Activated naive CD8-positive, alpha-beta T cell treated with anti-CD3 and anti-CD28 coated beads, Interleukin-2, amount 10 ng/mL, durations not matched to agents 7 days and 5 days (primary cell): Measurements from ENCODE around the gene FMNL3. TPM values are rescaled to one million over a fixed set of nuclear protein-coding genes. Genes with fewer than 3 reads are reported as not detected.

Source experiments
- ATAC-seq: fragments of 150-1000 bp; cut with Tn5 transposase; one replicate; pipeline ENCODE4 v1.10.0; 2021; ENCODE audit warnings: low read depth, moderate library complexity
- POLR2A ChIA-PET: fragments of 350-600 bp; sonication (Branson Sonifier 250); formaldehyde crosslinking; loops from one replicate; lab custom pipeline; 2021; ENCODE audit warnings: antibody characterized with exemption; lab: Charles Lee
- DNase-seq: peaks from one replicate; pipeline ENCODE4 v3.0.0; 2021
- H3K27ac Mint-ChIP-seq: one replicate; pipeline ENCODE4 v1.8.0; 2022; ENCODE audit warnings: mild to moderate bottlenecking, mixed read lengths
- H3K27me3 Mint-ChIP-seq: one replicate; pipeline ENCODE4 v1.8.0; 2022; ENCODE audit warnings: mild to moderate bottlenecking, moderate library complexity, mixed read lengths
- H3K36me3 Mint-ChIP-seq: one replicate; pipeline ENCODE4 v1.8.0; 2021; ENCODE audit warnings: mild to moderate bottlenecking, mixed read lengths
- H3K4me1 Mint-ChIP-seq: one replicate; pipeline ENCODE4 v1.8.0; 2021; ENCODE audit warnings: mixed read lengths
- H3K4me3 Mint-ChIP-seq: one replicate; pipeline ENCODE4 v1.8.0; 2022; ENCODE audit warnings: mild to moderate bottlenecking, moderate library complexity, mixed read lengths
- H3K9me3 Mint-ChIP-seq: one replicate; pipeline ENCODE4 v1.8.0; 2021; ENCODE audit warnings: mixed read lengths
- total RNA-seq, 2 experiments: library from RNA; stranded (reverse); gene quantifications; one replicate each; pipeline ENCODE4 v1.2.3, GENCODE V29; 2021

FMNL3 gene
- total RNA-seq, 2 experiments from 2014 or later = 43.5 to 43.8 TPM

GRCh38 chr12:49641748-49642369 is 65.3 kb downstream of the FMNL3 start:
- Mint-ChIP-seq H3K27ac (no peak overlapping the region), H3K27me3 (no peaks in the 10 kb centered on the region), H3K9me3 (no peaks in the 10 kb centered on the region), H3K4me3 (no peak overlapping the region), H3K4me1 (peaks cover 21% of the 10 kb centered on the region), H3K36me3 (peaks cover 10% of the 10 kb centered on the region)
- DNase-seq = no peak
- POLR2A ChIA-PET = interaction anchor here (1.2 kb wide), 1 partner anchor 9 kb away, joined by 3 read pairs; no protein-coding TSS in a partner anchor
- no peak for ATAC-seq

- DNase-seq = no peak
- H3K9me3 Mint-ChIP-seq = no peaks in the 10 kb centered on the region
Observed at GRCh38 chr12:49636979-49637755, 70.0 kb downstream of the FMNL3 start.

GRCh38 chr12:49636574-49636973 is 70.6 kb downstream of the FMNL3 start:
- POLR2A ChIA-PET = interaction anchor here (0.8 to 1.5 kb wide), 3 partner anchors 13 to 105 kb away, joined by 3 to 10 read pairs (median 3); partner anchors contain the start of gene TMBIM6
- Mint-ChIP-seq H3K27me3 (no peaks in the 10 kb centered on the region), H3K27ac (no peak overlapping the region), H3K4me3 (no peak overlapping the region), H3K9me3 (no peaks in the 10 kb centered on the region), H3K4me1 (peaks cover 19% of the 10 kb centered on the region), H3K36me3 (peaks cover 7% of the 10 kb centered on the region)
- no peak for DNase-seq
- no peak for ATAC-seq

More at GRCh38 chr12:49636979-49637755, 70.0 kb downstream of the FMNL3 start:
- Mint-ChIP-seq H3K27me3 (no peaks in the 10 kb centered on the region), H3K27ac (peak overlapping the region; percentile 42), H3K4me3 (no peak overlapping the region), H3K4me1 (peaks cover 19% of the 10 kb centered on the region), H3K36me3 (peaks cover 7% of the 10 kb centered on the region)
- POLR2A ChIA-PET = interaction anchor here (0.8 to 1.9 kb wide), 5 partner anchors 13 to 104 kb away, joined by 3 to 10 read pairs (median 5); partner anchors contain the start of genes PRPF40B and TMBIM6
- ATAC-seq = peak; percentile 90

- H3K9me3 Mint-ChIP-seq = no peaks in the 10 kb centered on the region
- DNase-seq (no peak), ATAC-seq (no peak)
- no peak overlapping the region for H3K27ac Mint-ChIP-seq
- H3K4me1 Mint-ChIP-seq = peaks cover 19% of the 10 kb centered on the region
- H3K4me3 Mint-ChIP-seq = no peak overlapping the region
- H3K36me3 Mint-ChIP-seq = peaks cover 6% of the 10 kb centered on the region
- H3K27me3 Mint-ChIP-seq = no peaks in the 10 kb centered on the region
- POLR2A ChIA-PET = interaction anchor here (0.6 to 1.5 kb wide), 2 partner anchors 106 to 148 kb away, joined by 3 to 10 read pairs; partner anchors contain the start of gene TMBIM6
Observed at GRCh38 chr12:49635656-49636055, 71.5 kb downstream of the FMNL3 start.

GRCh38 chr12:49635036-49635435 is 72.2 kb downstream of the FMNL3 start:
- H3K36me3 Mint-ChIP-seq = peaks cover 3% of the 10 kb centered on the region
- POLR2A ChIA-PET = interaction anchor here (0.6 kb wide), 1 partner anchor 148 kb away, joined by 3 read pairs; no protein-coding TSS in a partner anchor
- DNase-seq (no peak), ATAC-seq (no peak)
- no peak overlapping the region for H3K27ac Mint-ChIP-seq
- no peaks in the 10 kb centered on the region for H3K27me3 Mint-ChIP-seq
- no peak overlapping the region for H3K4me3 Mint-ChIP-seq
- H3K9me3 Mint-ChIP-seq = no peaks in the 10 kb centered on the region
- peaks cover 19% of the 10 kb centered on the region for H3K4me1 Mint-ChIP-seq

- peaks cover 3% of the 10 kb centered on the region for H3K36me3 Mint-ChIP-seq
- DNase-seq (no peak), ATAC-seq (no peak)
- POLR2A ChIA-PET = interaction anchor here (0.6 to 1.4 kb wide), 5 partner anchors 8 to 107 kb away, joined by 3 to 5 read pairs (median 3); partner anchors contain the start of genes FMNL3 and TMBIM6
- no peaks in the 10 kb centered on the region for H3K9me3 Mint-ChIP-seq
- no peaks in the 10 kb centered on the region for H3K27me3 Mint-ChIP-seq
- H3K27ac Mint-ChIP-seq = peak overlapping the region; percentile 20
- peaks cover 17% of the 10 kb centered on the region for H3K4me1 Mint-ChIP-seq
- no peak overlapping the region for H3K4me3 Mint-ChIP-seq
Observed at GRCh38 chr12:49633703-49634345, 73.4 kb downstream of the FMNL3 start.

- ATAC-seq (no peak), DNase-seq (no peak)
- Mint-ChIP-seq H3K4me1 (peaks cover 17% of the 10 kb centered on the region), H3K27ac (no peak overlapping the region), H3K36me3 (peaks cover 3% of the 10 kb centered on the region), H3K27me3 (no peaks in the 10 kb centered on the region), H3K4me3 (no peak overlapping the region), H3K9me3 (no peaks in the 10 kb centered on the region)
- POLR2A ChIA-PET = interaction anchor here (0.6 to 1.4 kb wide), 5 partner anchors 8 to 108 kb away, joined by 3 to 5 read pairs (median 3); partner anchors contain the start of genes FMNL3 and TMBIM6
Observed at GRCh38 chr12:49632986-49633702, 74.1 kb downstream of the FMNL3 start.

- Mint-ChIP-seq H3K4me3 (no peak overlapping the region), H3K9me3 (no peaks in the 10 kb centered on the region), H3K36me3 (peaks cover 1% of the 10 kb centered on the region), H3K4me1 (peaks cover 17% of the 10 kb centered on the region), H3K27me3 (no peaks in the 10 kb centered on the region), H3K27ac (no peak overlapping the region)
- DNase-seq (no peak), ATAC-seq (no peak)
- POLR2A ChIA-PET = interaction anchor here (1.4 kb wide), 1 partner anchor 9 kb away, joined by 3 read pairs; no protein-coding TSS in a partner anchor
Observed at GRCh38 chr12:49632401-49632800, 74.8 kb downstream of the FMNL3 start.

GRCh38 chr12:49631336-49631907 is 75.8 kb downstream of the FMNL3 start:
- POLR2A ChIA-PET = no interaction called here
- peaks cover 10% of the 10 kb centered on the region for H3K4me1 Mint-ChIP-seq
- no peaks in the 10 kb centered on the region for H3K36me3 Mint-ChIP-seq
- no peak overlapping the region for H3K27ac Mint-ChIP-seq
- DNase-seq (no peak), ATAC-seq (no peak)
- no peaks in the 10 kb centered on the region for H3K9me3 Mint-ChIP-seq
- H3K27me3 Mint-ChIP-seq = no peaks in the 10 kb centered on the region
- H3K4me3 Mint-ChIP-seq = no peak overlapping the region

GRCh38 chr12:49627752-49628360 is 79.3 kb downstream of the FMNL3 start:
- Mint-ChIP-seq H3K9me3 (no peaks in the 10 kb centered on the region), H3K4me1 (peaks cover 10% of the 10 kb centered on the region), H3K4me3 (no peak overlapping the region), H3K36me3 (no peaks in the 10 kb centered on the region), H3K27me3 (no peaks in the 10 kb centered on the region), H3K27ac (no peak overlapping the region)
- POLR2A ChIA-PET = interaction anchor here (0.5 kb wide), 1 partner anchor 20 kb away, joined by 4 read pairs; no protein-coding TSS in a partner anchor
- no peak for DNase-seq
- no peak for ATAC-seq

- POLR2A ChIA-PET = no interaction called here
- H3K4me1 Mint-ChIP-seq = peaks cover 16% of the 10 kb centered on the region
- H3K36me3 Mint-ChIP-seq = no peaks in the 10 kb centered on the region
- no peak overlapping the region for H3K27ac Mint-ChIP-seq
- no peaks in the 10 kb centered on the region for H3K27me3 Mint-ChIP-seq
- ATAC-seq = no peak
- H3K4me3 Mint-ChIP-seq = no peak overlapping the region
- no peaks in the 10 kb centered on the region for H3K9me3 Mint-ChIP-seq
- no peak for DNase-seq
Observed at GRCh38 chr12:49626836-49627235, 80.4 kb downstream of the FMNL3 start.
